Activated CD8-positive, alpha-beta memory T cell treated with anti-CD3 and anti-CD28 coated beads, Interleukin-2, amount 50 U/mL, for 48 hours (primary cell): ENCODE measurements around the gene ETNK2.

Source experiments
- DNase-seq: peaks from one replicate; pipeline ENCODE4 v3.0.0-alpha.2; 2020

Gene ETNK2

DNA sequence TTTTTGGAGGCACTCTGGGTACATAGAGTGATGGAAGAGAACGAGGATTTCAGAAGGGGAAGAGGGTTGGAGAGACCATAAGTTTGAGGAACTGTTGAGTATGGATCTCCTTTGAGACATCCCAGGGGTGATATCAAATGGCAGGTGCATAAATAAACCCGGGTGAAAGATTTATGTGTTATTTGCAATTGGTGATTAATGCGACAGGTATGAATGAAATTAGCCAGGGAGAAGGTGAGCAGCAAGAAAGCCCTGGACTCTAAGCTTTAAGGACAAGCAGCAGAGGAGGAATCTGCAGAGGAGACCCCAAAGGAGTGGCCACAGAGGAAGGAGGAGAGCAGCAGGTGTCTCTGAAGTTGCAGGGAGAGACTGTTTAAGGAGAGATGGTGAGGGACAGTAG, 23.1 kb upstream of the ETNK2 start:
- DNase-seq = no peak

DNA sequence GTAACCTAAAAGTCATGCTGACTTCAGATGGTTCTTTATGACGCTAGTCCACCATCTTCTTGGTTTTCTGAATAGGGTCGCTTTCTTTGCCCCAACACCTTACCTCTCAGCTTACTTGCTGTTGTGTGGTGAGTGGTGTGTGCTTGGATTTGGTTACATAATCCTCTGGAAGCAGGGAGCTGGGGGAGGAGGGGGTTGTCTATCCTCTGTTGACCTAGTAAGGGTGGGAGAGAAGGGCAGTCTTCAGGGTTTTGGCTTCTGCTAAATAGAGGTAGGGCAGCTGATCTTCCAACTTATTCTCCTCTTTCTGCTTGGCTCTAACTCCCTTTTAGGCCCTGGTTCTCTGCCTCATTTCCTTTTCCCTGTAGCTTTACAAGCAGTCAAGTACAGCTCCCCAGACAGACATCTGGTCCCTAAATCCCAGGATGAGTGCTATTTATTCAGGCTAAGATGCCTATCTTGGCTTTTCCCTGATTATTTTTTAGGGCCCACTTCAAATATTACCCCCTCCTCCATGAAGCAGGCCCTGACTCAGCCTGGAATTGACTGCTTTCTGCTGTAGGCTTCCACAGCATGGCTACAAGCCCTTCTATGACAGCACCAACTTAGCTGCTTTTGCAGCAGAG, 20.7 kb upstream of the ETNK2 start:
- DNase-seq = no peak

DNA sequence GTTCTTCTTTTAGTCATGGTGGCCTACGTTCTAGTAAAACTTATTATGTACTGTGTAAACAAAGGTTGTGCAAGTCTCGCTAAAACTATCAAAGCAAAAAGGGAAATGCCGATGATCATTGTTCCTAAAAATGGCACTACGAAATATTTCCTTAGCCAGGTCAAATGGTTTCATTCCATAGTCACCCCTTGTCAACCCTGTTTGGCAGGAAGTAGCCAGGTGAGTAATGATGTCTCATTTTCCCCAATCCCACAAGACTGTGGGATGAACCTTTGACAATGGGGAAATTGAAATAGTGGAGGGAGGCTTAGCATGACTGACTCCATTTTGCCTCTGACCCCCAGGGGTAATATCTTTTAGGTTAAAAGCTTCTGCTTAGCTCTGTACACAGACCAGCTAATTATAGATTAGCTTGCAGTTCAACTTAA, 19.9 kb upstream of the ETNK2 start:
- DNase-seq = no peak

DNA sequence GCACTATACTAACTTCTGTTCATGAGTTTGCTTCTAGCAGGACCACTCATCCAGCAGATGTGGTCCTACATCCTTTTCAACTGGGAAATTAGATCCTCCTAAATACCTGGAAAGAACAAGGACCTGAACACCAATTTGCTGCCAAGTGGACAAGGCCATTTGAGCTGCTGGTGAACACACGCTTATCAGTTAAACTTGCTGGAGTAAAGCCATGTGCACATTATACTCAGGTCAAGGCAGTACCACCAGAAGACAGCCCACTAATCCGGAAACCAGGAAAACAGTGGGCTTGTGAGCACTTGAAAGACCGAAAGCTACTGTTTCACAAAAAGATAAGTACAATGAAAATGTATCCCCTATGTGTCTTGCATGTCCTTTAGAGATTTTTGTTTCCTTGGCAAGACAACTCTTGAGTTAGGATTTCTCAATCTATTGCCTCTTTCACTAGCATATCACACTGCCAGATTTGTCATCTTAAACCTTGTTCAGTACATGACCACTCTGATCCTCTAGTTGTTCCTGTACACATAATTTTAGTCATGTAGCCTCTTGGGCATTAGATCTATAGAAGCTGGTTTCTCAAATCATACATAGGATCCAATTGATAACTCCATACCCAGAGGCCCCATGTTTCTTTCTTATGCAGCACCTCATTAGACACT, 18.8 kb upstream of the ETNK2 start:
- no peak for DNase-seq

DNA sequence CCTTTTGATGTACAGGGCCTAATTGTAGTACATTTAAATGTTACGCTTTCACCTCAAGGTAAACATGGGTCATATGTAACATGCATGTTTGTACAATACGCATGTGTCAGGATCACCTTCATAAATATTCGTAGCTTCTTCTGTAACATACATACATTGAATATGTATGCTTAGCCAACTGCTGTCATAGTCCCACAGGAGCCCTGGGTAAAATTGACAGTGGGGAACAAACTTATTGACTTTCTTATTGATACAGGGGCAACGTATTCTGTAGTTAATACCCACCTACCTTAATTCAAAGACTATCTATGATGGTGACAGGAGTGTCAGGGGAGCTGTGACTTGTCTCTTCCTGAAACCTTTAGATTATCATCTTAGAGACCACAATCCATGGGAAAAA, 18.0 kb upstream of the ETNK2 start:
- no peak for DNase-seq

DNA sequence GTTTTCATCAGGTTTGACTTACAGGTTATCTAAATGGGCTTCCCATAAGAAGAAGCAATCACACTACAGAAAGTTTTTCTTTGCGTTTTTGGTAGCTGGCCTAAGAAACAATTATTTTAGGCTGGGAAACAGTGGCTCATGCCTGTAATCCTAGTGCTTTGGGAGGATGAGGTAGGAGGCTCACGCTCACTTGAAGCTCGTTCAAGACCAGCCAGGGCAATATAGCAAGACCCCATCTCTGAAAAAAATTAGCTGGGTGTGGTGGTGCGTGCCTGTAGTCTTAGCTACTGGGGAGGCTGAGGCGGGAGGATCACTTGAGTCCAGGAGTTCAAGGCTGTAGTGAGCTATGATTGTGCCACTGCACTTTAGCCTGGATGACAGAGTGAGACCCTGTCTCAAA, 15.9 kb upstream of the ETNK2 start:
- no peak for DNase-seq

DNA sequence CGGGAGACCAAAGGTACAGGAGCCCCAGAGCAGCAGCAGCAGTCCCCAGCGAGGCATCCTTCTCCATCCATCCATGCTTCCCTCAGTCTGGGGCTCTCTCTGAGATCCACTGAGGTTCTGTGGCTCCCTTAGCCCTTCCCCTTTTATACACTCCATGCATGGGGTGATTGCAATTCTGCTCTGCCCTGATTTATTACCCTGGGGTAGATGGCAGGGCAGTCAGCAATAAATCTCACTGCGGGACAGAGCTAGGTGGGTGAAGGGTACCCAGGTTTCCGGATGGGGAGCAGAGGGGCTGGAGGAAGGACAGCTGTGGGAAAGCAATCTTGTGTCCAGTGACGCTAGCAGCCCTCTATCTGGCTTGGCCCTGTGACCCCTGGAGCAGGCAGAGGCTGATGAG, 14.4 kb upstream of the ETNK2 start, which contains the start of gene REN:
Gene REN (minus strand): TSS at position 119 of the 400 bp plus-strand sequence. CDS start 44 bp downstream, at position 75.
- no peak for DNase-seq

DNA sequence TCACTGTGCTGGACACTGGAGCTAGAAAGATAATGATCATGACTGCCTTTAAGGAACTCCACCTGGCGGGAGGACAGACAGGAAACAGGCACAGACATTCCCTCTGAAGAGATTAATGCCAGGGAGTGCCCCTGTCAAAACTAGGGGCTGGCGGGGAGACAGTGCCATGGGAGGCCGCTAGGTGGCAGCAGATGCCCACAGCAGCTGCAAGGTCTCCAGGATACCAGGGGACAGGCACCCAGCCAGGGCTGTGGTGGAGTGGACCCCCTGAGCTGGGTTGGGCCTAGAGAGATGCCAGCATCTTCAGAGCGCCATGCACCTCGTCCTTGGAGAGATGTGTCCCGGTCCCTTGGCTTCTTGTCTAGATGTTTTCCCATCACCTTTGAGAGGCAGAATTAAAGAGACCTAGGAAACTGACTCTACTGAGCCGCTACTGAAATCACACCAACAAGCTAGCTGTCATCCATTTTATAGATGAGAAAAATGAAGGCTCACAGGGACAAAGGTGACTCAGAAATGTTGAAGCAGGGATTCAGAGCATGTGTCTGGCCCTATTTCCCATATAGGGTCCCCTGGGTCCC, 10.7 kb upstream of the ETNK2 start:
- peak; percentile 93 for DNase-seq

DNA sequence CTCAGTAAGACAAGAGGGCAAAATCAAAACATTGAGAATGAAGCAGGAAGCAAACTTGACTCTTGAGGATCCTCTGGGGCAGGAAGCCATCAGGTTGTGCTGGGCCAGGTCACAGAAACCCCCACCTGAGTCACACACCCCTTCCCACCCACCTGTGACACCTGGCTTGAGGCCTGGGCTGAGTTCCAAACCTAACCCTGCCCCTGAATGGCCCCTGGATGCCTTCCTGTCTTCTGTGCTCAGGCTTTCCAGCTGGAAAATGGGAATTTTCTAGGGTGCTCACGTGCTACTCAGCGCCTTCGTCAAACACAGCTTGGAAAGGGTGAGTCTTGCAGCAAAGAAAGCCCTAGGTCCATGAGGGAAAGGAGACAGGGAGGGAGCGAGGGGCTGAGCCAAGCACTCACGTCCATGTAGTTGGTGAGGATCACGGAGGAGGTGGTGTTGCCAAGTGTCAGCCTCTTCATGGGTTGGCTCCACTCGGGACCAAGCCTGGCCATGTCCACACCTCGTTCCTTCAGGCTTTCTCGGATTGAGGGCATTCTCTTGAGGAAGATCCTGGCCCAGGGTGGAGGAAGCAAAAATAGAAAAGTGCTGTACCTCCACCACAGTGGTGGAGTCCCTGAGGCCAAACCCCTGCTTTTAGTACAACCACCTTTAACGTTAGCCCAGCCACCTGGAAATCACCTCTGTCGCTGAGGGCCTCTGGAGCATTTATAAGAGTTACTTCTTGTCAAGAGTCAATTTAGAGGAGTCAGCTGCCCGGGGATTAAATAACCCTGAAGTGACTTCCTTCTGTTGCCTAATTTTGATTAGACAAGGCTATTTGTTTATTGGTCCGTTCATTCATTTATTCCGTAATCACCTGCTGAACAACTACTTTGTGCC, 10.0 kb upstream of the ETNK2 start:
- no peak for DNase-seq

DNA sequence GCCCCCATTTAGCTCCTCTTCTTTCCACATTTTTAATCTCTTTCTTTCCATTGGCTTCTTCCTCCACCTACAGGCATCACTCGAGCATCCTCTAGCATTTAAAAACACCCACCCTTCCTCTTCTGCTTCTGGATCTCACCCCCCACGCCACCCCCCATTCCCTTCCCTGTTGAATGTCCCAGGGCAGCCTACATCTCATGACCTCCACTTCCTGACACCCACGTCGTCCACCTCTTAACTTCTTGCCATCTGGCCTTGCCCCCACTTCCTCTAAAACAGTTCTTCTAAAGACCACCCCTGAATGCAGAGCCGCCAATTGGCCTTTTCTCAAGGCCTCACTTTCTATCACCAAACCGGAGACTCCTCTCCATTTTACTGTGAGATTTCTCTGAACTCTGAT, 6.1 kb upstream of the ETNK2 start:
- DNase-seq = no peak

DNA sequence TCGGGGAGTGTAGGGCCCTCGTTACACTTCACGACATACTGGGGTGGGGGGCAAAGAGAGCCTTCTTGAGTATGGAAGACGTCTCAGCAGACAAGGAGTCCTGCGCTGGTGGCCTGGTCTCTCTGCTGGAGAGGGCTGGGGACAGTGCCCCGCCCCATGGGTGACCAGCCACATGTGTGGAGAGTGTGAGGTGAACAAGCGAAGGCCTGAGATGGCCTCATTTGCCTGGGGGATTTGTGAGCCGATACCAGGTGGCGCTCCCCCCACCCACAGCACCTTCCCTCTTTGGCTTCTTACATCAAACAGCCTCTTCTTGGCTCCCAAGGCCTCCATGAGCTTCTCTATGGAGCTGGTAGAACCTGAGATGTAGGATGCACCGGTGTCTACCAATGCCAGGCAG, 4.0 kb upstream of the ETNK2 start:
- no peak for DNase-seq

DNA sequence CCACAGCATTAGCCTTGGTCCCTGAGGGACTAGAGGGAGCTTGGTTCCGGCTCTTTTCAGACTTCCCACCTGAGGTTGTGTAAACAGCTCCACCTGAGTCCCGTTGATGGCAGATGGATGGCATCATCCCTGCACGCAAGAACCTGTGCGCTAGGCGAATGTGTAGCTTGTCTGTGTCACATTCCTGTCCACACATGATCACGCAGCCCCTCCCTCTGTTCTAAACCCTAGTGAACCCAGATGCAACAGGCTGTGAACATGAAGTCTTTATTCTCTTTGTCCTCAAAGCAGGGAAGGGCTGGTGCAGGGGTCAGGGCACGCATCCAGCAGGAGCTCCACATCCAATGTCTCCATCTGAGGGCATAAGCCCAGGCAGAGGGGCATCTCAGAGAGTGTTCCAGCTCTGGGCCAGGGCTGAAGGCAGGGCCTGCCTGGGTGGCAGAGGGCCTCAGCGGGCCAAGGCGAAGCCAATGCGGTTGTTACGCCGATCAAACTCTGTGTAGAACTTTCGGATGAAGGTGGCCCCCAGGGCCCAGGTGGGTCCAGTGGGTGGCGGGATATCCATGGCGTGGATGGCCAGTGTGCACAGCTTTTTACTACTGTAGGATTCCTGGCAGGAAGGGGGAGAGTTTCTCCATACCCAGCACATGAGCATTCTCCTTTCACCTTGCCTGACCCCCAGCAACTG, 2.9 kb upstream of the ETNK2 start:
- DNase-seq = no peak

DNA sequence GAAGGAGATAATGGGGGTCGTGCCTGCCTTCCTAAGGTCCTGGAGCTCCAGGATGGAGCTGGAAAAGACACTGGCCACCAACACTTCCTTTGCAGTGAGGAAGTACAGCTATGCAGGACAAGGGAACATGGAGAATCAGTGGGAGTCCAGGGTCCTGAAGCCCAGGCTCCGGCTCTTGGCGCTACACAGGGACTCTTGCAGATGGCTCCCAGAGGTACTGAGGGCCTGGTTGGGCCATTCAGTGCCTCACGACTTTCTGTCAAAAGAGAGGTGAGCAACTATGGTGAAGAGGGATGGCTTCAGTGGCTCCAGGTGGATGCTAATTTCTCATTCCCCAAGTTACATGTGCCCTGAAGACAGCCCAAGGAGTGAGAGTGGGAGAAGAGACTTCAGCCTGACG, 1.8 kb upstream of the ETNK2 start:
- no peak for DNase-seq

DNA sequence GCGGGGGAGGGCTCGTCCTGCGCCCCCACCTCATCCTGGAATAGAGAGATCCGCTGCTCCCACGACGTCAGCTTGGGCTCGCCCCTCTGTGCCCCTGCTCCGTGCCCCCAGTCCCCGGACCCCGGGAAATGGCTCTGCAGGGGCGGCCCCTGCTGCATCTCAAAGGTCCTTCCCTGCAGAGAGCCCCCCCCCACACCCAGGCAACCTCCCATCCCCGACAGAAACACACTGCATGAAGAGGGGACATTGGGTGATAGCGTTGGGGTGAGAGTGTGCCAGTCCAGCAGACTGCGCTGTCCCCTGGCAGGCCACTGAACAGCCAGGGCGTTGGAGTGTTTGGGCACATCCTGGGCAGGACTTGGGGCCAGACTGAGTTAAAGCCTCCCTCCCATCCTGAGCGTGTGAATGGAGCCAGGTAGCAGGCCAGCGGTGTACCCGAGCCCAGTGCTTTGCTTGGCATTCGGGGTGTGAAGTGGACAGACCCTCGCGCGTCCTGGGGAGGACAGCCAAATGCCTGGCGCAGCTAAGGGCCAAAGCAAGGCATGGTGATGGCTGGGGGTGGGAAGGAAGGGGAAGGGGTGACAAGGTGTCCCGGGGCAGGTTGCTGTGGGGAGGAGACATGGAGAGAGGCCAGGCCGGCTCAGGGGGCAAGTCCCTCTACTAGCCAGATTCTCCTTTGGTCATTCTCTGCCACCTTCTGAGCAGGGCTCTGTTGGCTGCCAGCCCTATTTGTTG, 633 bp upstream of the ETNK2 start:
- no peak for DNase-seq

DNA sequence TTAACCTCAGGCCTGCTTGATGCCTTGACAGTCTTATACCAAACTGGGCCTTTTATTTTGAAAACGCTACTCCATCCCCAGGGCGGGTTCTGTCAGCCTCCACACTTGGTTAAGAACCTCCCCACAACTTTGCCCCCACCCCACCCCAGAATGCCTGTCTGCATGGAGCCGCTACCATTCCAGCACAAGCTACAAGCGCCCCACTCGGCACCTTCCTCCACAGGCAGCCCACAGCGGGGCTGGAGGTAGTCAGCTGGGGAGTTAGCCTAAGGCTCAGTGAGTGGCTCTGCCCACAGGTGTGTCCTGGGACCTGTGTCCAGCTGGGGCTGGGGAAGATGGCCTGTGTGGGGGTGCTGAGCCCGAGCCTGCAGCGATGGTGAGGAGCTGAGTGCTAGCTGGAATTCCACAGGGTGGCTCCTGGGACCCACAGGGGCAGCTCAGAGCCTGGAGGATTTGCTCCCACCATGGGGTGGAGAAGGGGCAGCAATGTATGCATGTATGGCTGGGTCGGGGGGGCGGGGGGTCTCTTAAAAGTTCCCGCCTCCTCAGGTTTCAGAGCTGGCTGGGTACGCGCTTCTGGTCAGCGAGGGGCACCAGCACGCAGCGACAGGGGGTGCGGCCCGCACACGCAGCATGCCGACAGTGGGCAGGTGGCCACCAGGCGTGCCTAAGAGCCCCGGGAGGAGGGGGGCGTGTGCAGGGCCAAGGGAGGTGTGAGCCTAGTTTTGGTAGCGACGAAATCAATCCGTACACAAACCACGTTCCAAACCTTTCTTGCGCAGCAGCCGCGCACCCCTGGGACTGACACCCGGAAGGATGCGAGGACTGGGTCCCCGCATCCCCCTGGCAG, 917 bp downstream of the ETNK2 start:
- DNase-seq = no peak

DNA sequence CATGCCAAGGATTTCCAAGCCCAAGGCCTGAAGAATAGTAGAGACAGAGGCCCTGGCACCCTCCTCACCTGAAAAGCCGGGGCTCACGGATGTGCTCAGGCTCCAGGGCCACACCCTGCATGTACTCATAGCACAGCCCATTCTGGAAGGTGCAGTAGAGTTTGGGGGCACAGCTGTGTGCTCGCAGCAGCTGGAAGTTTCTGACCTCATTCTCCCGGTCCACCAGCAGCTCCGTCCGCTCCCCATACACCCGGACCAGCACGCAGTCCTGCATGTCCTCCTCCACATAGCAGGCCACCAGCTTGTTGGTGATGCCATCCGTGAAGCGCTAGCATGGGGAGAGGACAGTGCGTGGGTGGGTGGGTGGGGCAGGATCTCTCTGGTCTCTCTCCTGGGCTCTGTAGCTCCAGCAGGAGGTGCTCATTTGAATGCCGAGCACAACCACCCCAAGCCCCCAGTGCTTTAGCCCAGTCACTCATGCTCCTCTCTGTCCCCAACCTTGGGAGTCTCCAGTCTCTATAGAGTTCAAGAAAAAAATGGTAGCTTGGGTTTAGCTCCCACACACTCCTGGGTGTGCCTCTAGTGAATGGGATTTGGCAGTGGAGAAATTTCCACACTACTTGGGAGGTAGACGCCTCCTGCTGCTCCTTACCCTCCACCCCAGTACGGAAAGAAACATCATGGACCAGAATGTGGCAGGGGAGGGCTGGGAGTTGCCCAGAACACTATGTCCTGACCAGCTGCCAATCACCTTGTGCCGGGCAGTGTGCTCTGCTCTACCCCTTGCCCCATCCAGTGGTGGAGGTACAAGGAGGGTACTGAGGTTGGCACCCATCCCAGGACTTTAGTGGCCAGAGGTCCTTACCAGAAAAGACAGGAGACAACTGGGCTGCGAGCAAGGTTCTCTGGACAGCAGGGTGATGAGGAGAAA, 1.9 kb downstream of the ETNK2 start:
- DNase-seq = no peak

DNA sequence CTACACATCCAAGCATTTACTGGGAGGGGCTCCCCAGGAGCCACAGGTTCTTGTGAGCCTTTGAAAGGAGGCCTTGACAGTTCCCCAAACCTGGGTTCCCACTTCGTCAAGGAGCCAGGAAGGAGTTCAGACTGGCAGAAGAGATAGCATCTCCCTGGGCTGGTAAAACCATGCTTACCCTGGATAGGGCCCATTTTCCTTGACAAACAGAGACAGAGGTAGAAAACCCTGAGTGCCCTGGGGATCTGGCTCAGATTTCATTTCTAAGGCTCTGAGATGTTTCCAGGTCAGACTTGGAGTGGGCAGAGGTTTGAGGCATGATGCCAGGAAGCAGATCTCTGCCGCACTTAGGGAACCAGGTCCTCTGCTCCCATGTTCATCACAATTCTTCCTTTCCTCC, 2.7 kb downstream of the ETNK2 start:
- DNase-seq = no peak

DNA sequence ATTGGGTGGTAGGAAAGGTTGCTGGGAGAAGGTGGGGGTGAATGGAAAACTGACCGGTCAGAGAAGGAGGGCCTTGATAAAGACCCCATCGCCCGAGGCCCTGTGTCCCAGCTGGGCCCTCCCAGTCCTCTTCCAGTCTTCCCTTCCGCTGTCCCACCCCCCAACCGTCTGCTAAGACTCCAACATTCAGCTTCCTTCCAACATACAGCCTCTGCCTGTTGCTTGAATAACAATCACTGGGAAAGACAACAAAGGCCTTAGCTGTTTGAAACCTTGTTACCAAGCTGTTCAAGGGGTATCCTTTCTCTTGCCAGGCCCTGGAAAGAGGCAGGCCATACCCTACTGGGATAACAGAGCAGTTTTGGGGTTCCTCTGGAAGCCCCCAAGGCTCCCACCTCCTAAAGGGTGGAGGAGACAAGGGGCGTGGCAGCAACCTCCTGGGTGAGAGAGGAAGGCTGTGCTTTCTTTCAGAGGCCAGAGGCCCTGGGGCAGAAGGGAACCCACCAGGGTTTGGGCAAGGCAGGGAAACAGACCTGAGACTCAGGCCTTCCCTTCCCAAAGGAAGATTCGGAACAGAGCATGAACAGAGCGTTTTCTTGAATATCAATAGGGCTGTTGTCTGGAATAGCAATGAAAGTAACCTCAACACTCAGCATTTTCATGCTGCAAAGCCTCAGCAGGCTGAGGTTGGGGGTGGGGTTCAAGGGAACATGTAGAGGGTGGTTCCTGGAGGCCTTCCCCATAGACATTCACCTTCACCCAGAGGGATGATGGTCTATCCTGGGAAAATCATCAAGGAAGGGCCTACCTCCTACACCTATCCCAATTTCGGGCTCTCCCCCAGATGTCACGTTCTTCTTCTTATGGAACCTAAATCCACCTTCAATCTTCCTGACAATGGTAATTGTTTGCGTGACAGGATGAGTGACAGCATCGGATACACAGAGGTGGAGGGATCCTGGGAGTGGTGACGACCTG, 4.1 kb downstream of the ETNK2 start:
- DNase-seq = no peak

DNA sequence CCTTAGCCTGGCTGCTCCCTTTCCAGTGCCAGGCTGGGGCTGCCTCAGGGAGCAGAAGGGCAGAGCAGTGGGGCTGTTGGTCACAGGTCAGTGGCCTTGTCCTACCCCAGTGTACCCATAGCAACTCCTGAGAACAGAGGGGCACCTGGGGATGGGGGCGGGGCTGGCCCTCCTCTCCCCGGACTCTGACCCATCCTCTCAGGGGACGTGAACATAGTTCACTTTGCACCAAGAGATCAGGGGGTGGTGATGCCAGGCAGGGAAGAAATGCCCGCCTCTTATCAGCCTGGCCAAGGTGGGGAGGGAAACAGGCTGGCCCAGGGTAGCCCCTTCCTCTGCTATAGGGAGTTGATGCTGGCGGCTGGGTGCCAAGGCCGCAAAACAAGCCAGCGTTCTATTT, 4.9 kb downstream of the ETNK2 start:
- DNase-seq = no peak
